Neural cell (in vitro differentiated cells): ENCODE results near the gene MCUR1. TPM values are rescaled to one million over a fixed set of nuclear protein-coding genes. Genes with fewer than 3 reads are reported as not detected.
"Not testable (repeated sequence)": the region's sequence is repeated elsewhere in the genome, so short reads cannot be mapped to it uniquely, and the experiment has no call there.

Experiments
- H2AFZ ChIP-seq: fragments of 200-600, 300-800 bp; sonication (generic), shearing (Covaris generic); 2 replicates; pipeline ENCODE4 v1.6.0; 2014; ENCODE audit warnings: low read depth, mild to moderate bottlenecking, antibody characterized with exemption, low read length, moderate library complexity
- H3F3A ChIP-seq: fragments of 200-600 bp; shearing (Covaris generic); 2 replicates; pipeline ENCODE4 v1.6.1; 2016; ENCODE audit warnings: mild to moderate bottlenecking, moderate library complexity, mixed read lengths, antibody characterized with exemption, low read length; ENCODE audit not compliant: insufficient read depth, poor library complexity, severe bottlenecking
- H3K27ac ChIP-seq: fragments of 200-600, 300-800 bp; sonication (generic), shearing (Covaris generic); 2 replicates; pipeline ENCODE4 v1.5.1; 2014; ENCODE audit warnings: mild to moderate bottlenecking, low read length, moderate library complexity
- H3K27me3 ChIP-seq: fragments of 300-800, 200-600 bp; sonication (generic), shearing (Covaris generic); 2 replicates; pipeline ENCODE4 v1.6.0; 2014; ENCODE audit warnings: mild to moderate bottlenecking, low read depth, low read length, moderate library complexity; ENCODE audit not compliant: insufficient read depth
- H3K36me3 ChIP-seq: fragments of 300-800, 200-600 bp; sonication (generic), shearing (Covaris generic); 2 replicates; pipeline ENCODE4 v1.5.1; 2014; ENCODE audit warnings: mild to moderate bottlenecking, antibody characterized with exemption, low read length, moderate library complexity; ENCODE audit not compliant: insufficient read depth
- H3K4me2 ChIP-seq: fragments of 300-800, 200-600 bp; sonication (generic), shearing (Covaris generic); 2 replicates; pipeline ENCODE4 v1.6.0; 2014; ENCODE audit warnings: mild to moderate bottlenecking, low read length
- H3K4me3 ChIP-seq: fragments of 300-800, 200-600 bp; sonication (generic), shearing (Covaris generic); 2 replicates; pipeline ENCODE4 v1.5.1; 2014; ENCODE audit warnings: mild to moderate bottlenecking, low read length, moderate library complexity
- H3K79me2 ChIP-seq: fragments of 200-600 bp; shearing (Covaris generic); replicated peaks from 2 replicates; pipeline ENCODE4 v1.6.0; 2014; ENCODE audit warnings: mild to moderate bottlenecking, low read length, moderate library complexity; ENCODE audit not compliant: insufficient read depth
- H3K9ac ChIP-seq: fragments of 300-800, 200-600 bp; sonication (generic), shearing (Covaris generic); 2 replicates; pipeline ENCODE4 v1.6.1; 2016; ENCODE audit warnings: mild to moderate bottlenecking, low read length, mixed read lengths
- H3K9me2 ChIP-seq: fragments of 200-600 bp; shearing (Covaris generic); 2 replicates; pipeline ENCODE4 v1.6.1; 2016; ENCODE audit warnings: mild to moderate bottlenecking, low read length, mixed read lengths; ENCODE audit not compliant: insufficient read depth
- H3K9me3 ChIP-seq: fragments of 200-600, 300-800 bp; sonication (generic), shearing (Covaris generic); 2 replicates; pipeline ENCODE4 v1.6.1; 2016; ENCODE audit warnings: mild to moderate bottlenecking, mixed run types, low read length, moderate library complexity, mixed read lengths
- H4K20me1 ChIP-seq: fragments of 200-600 bp; shearing (Covaris generic); 2 replicates; pipeline ENCODE4 v1.6.1; 2016; ENCODE audit warnings: mild to moderate bottlenecking, mixed run types; ENCODE audit not compliant: insufficient read depth
- EP300 ChIP-seq: fragments of 450-650 bp; conservative IDR thresholded peaks from 2 replicates; pipeline ENCODE4 v1.6.1; 2014; ENCODE audit warnings: antibody characterized with exemption, mild to moderate bottlenecking, moderate library complexity; ENCODE audit not compliant: poor library complexity, severe bottlenecking
- EZH2 ChIP-seq: fragments of 200-600, 300-800 bp; shearing (Covaris generic), sonication (generic); IDR thresholded peaks from 2 replicates; pipeline ENCODE4 v1.6.1; 2014; ENCODE audit warnings: antibody characterized with exemption, low read length, borderline replicate concordance, mild to moderate bottlenecking; ENCODE audit not compliant: insufficient read depth, poor library complexity, severe bottlenecking
- MXI1 ChIP-seq: fragments of 450-650 bp; conservative IDR thresholded peaks from 2 replicates; pipeline ENCODE4 v1.6.1; 2014; ENCODE audit warnings: antibody characterized with exemption, mild to moderate bottlenecking; ENCODE audit not compliant: poor library complexity, severe bottlenecking
- POLR2AphosphoS5 ChIP-seq: IDR thresholded peaks from 2 replicates; pipeline ENCODE4 v1.6.1; 2012
- RAD21 ChIP-seq: fragments of 450-650 bp; conservative IDR thresholded peaks from 2 replicates; pipeline ENCODE4 v1.6.1; 2014; ENCODE audit warnings: antibody characterized with exemption, mild to moderate bottlenecking, moderate library complexity
- SMC3 ChIP-seq: fragments of 450-650 bp; conservative IDR thresholded peaks from 2 replicates; pipeline ENCODE4 v1.6.1; 2014; ENCODE audit warnings: antibody characterized with exemption, mild to moderate bottlenecking, moderate library complexity; ENCODE audit not compliant: poor library complexity
- TAF1 ChIP-seq: IDR thresholded peaks from 2 replicates; pipeline ENCODE4 v1.6.1; 2012; ENCODE audit warnings: low read depth
- polyA plus RNA-seq: library from polyadenylated mRNA; depleted of rRNA; stranded (reverse); fragments of >200 nt; gene quantifications from 2 replicates; pipeline ENCODE4 v1.2.3, GENCODE V29; 2014
- TF ChIP-seq, protein P1 (sequence below): fragments of 450-650 bp; IDR thresholded peaks from 2 replicates; pipeline ENCODE4 v1.5.1; 2014; ENCODE audit warnings: antibody characterized with exemption, mild to moderate bottlenecking, moderate library complexity; ENCODE audit not compliant: poor library complexity, severe bottlenecking
- TF ChIP-seq, protein P2 (sequence below): IDR thresholded peaks from 2 replicates; pipeline ENCODE4 v1.6.1; 2012; ENCODE audit warnings: borderline replicate concordance

Gene MCUR1
- polyA plus RNA-seq, 1 donor from 2014 or later: 10.0 TPM

DNA sequence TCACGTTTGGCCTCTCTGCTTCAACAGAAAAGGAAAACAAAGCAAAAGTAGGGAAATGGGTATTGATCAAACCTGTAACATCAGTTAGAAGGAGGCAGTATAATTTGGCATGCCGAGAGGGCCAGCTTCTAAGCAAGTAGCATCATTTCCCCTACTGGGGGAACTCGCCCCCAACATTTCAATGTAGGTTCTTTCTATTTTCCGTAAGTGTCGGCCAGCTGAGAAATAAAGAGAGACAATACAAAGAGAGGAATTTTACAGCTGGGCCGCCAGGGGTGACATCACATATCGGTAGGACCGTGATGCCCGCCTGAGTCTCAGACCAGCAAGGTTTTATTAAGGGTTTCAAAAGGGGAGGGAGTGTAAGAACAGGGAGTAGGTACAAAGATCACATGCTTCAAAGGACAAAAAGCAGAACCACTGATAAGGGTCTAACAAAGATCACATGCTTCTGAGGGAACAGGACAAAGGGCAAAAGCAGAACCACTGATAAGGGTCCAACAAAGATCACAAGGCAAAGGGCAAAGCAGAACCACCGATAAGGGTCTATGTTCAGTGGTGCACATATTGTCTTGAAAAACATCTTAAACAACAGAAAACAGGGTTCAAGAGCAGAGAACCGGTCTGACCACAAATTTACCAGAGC, 14.4 kb upstream of the MCUR1 start:
- not testable (repeated sequence) for H4K20me1 ChIP-seq, H3K27me3 ChIP-seq, H3K9ac ChIP-seq, H2AFZ ChIP-seq, H3K9me2 ChIP-seq, H3K4me2 ChIP-seq, H3F3A ChIP-seq, H3K36me3 ChIP-seq, H3K79me2 ChIP-seq, H3K4me3 ChIP-seq, H3K27ac ChIP-seq, H3K9me3 ChIP-seq

DNA sequence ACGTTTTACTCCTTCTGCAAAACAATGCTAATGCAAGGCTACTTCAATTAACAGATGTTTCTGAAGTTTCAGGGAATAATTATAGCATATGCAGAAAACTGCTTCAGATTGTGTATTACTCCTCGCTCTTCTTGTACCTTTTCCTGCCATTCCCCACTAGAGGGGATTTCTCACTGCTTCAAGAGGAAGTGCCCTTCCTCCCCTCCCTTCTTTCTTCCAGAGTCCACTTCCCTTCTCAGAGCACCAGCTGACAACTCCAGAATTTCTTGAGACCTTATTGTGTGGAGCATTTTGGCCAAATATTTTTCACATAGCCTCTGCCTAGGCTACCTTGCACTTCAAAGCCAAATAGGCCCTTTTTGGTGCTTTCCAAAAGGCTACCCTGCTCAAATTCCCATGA, 12.7 kb upstream of the MCUR1 start:
- Histone ChIP-seq H3K27me3 (no peaks in the 10 kb centered on the region), H3K9me2 (no peaks in the 10 kb centered on the region), H3F3A (no peaks in the 10 kb centered on the region), H3K36me3 (no peaks in the 10 kb centered on the region), H3K79me2 (no peaks in the 10 kb centered on the region), H3K4me3 (no peak overlapping the region), H3K4me2 (no peak overlapping the region), H2AFZ (no peak overlapping the region), H4K20me1 (no peaks in the 10 kb centered on the region), H3K9me3 (peaks cover 3% of the 10 kb centered on the region), H3K9ac (no peak overlapping the region), H3K27ac (no peak overlapping the region)
- no peak for TF ChIP-seq MXI1
- TF ChIP-seq EP300: no peak
- TF ChIP-seq EZH2: no peak
- no peak for TF ChIP-seq POLR2AphosphoS5
- TF ChIP-seq, protein P1, sequence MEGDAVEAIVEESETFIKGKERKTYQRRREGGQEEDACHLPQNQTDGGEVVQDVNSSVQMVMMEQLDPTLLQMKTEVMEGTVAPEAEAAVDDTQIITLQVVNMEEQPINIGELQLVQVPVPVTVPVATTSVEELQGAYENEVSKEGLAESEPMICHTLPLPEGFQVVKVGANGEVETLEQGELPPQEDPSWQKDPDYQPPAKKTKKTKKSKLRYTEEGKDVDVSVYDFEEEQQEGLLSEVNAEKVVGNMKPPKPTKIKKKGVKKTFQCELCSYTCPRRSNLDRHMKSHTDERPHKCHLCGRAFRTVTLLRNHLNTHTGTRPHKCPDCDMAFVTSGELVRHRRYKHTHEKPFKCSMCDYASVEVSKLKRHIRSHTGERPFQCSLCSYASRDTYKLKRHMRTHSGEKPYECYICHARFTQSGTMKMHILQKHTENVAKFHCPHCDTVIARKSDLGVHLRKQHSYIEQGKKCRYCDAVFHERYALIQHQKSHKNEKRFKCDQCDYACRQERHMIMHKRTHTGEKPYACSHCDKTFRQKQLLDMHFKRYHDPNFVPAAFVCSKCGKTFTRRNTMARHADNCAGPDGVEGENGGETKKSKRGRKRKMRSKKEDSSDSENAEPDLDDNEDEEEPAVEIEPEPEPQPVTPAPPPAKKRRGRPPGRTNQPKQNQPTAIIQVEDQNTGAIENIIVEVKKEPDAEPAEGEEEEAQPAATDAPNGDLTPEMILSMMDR: no peak
- no peak for TF ChIP-seq TAF1
- TF ChIP-seq, protein P2, sequence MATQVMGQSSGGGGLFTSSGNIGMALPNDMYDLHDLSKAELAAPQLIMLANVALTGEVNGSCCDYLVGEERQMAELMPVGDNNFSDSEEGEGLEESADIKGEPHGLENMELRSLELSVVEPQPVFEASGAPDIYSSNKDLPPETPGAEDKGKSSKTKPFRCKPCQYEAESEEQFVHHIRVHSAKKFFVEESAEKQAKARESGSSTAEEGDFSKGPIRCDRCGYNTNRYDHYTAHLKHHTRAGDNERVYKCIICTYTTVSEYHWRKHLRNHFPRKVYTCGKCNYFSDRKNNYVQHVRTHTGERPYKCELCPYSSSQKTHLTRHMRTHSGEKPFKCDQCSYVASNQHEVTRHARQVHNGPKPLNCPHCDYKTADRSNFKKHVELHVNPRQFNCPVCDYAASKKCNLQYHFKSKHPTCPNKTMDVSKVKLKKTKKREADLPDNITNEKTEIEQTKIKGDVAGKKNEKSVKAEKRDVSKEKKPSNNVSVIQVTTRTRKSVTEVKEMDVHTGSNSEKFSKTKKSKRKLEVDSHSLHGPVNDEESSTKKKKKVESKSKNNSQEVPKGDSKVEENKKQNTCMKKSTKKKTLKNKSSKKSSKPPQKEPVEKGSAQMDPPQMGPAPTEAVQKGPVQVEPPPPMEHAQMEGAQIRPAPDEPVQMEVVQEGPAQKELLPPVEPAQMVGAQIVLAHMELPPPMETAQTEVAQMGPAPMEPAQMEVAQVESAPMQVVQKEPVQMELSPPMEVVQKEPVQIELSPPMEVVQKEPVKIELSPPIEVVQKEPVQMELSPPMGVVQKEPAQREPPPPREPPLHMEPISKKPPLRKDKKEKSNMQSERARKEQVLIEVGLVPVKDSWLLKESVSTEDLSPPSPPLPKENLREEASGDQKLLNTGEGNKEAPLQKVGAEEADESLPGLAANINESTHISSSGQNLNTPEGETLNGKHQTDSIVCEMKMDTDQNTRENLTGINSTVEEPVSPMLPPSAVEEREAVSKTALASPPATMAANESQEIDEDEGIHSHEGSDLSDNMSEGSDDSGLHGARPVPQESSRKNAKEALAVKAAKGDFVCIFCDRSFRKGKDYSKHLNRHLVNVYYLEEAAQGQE: no peak
- no peak for TF ChIP-seq RAD21
- no peak for TF ChIP-seq SMC3

DNA sequence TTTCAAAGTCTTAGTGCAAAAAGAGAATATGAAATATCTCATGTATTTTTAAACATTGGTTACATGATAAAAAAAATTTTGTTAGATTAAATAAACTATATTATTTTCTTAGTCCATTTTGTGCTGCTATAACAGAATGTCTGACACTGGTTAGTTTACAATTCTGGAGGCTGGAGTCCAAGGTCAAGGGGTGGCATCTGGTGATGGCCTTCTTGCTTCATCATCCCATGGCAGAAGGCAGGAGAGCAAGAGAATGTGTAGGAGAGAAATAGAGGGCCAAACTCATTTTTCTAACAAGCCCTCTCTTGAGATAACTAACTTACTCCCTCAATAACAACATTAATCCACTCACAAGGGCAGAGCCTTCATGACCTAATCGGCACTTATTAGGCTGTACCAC, 11.5 kb upstream of the MCUR1 start:
- Histone ChIP-seq H3K36me3 (no peaks in the 10 kb centered on the region), H3K27me3 (no peaks in the 10 kb centered on the region), H3K4me3 (no peak overlapping the region), H3K79me2 (no peaks in the 10 kb centered on the region), H3K4me2 (no peak overlapping the region), H3K27ac (no peak overlapping the region), H3K9me2 (no peaks in the 10 kb centered on the region), H3K9me3 (peaks cover 3% of the 10 kb centered on the region), H4K20me1 (no peaks in the 10 kb centered on the region), H3K9ac (no peak overlapping the region), H3F3A (no peaks in the 10 kb centered on the region), H2AFZ (no peak overlapping the region)
- no peak for TF ChIP-seq POLR2AphosphoS5
- TF ChIP-seq, protein P1: no peak
- no peak for TF ChIP-seq SMC3
